HepG2 (cell line): ENCODE results near the gene DDX24. TPM values are rescaled to one million over a fixed set of nuclear protein-coding genes. Genes with fewer than 3 reads are reported as not detected.

Experiments
- SRSF9 ChIP-seq: fragments of 200-400 bp; formaldehyde crosslinking; IDR thresholded peaks from 2 replicates; pipeline ENCODE4 v1.6.1; 2018; ENCODE audit warnings: borderline replicate concordance, mild to moderate bottlenecking, low read depth, low read length; ENCODE audit not compliant: insufficient read depth, poor library complexity, severe bottlenecking
- polyA plus RNA-seq, 8 experiments: library from polyadenylated mRNA; depleted of rRNA in 3 of 8; stranded (reverse) in 7 of 8; unstranded in 1 of 8; fragments of >200 nt; fragmentation: Illumina TruSeq in 4 of 8; extraction: Trizol in 4 of 8; gene quantifications; 2 replicates each; pipeline versions ENCODE4 v1.2.1 to v1.2.3, GENCODE V29; 2011 to 2016; ENCODE audit warnings: low read depth in 4 of 8, missing spikeins in 1 of 8, mixed read lengths in 1 of 8; ENCODE audit not compliant: insufficient read depth in 1 of 8
- total RNA-seq, 5 experiments: library from RNA; depleted of rRNA; stranded (reverse); fragments of >200 nt; fragmentation: Illumina TruSeq; extraction: Trizol; gene quantifications; 2 replicates each; pipeline ENCODE4 v1.2.3, GENCODE V29; 2016; ENCODE audit warnings: low read depth in 1 of 5
- TF ChIP-seq, protein P1 (sequence below): sonication (generic); formaldehyde crosslinking; IDR thresholded peaks from 2 replicates; pipeline ENCODE4 v1.5.1; 2020; ENCODE audit warnings: mild to moderate bottlenecking, missing genetic modification reagents, moderate library complexity
- TF ChIP-seq, protein P2 (sequence below): IDR thresholded peaks from 2 replicates; pipeline ENCODE4 v1.6.1; 2018; ENCODE audit warnings: missing genetic modification reagents, mild to moderate bottlenecking, missing compliant biosample characterization
- TF ChIP-seq, protein P3 (sequence below): sonication (generic); formaldehyde crosslinking; IDR thresholded peaks from 2 replicates; pipeline ENCODE4 v1.8.1; 2022; ENCODE audit warnings: low read depth, mild to moderate bottlenecking, missing genetic modification reagents
- TF ChIP-seq, protein P4 (sequence below): sonication (generic); formaldehyde crosslinking; IDR thresholded peaks from 2 replicates; pipeline ENCODE4 v1.4.0; 2020; ENCODE audit warnings: missing genetic modification reagents
- TF ChIP-seq, protein P5 (sequence below): sonication (generic); formaldehyde crosslinking; IDR thresholded peaks from 2 replicates; pipeline ENCODE4 v1.4.0; 2020; ENCODE audit warnings: mild to moderate bottlenecking, missing genetic modification reagents

DDX24 gene
- total and polyA plus RNA-seq, 2 of the 13 experiments (the other 11 are each of a cell fraction or from before 2014, with no cell fraction given) = 67.3 to 149 TPM

DNA sequence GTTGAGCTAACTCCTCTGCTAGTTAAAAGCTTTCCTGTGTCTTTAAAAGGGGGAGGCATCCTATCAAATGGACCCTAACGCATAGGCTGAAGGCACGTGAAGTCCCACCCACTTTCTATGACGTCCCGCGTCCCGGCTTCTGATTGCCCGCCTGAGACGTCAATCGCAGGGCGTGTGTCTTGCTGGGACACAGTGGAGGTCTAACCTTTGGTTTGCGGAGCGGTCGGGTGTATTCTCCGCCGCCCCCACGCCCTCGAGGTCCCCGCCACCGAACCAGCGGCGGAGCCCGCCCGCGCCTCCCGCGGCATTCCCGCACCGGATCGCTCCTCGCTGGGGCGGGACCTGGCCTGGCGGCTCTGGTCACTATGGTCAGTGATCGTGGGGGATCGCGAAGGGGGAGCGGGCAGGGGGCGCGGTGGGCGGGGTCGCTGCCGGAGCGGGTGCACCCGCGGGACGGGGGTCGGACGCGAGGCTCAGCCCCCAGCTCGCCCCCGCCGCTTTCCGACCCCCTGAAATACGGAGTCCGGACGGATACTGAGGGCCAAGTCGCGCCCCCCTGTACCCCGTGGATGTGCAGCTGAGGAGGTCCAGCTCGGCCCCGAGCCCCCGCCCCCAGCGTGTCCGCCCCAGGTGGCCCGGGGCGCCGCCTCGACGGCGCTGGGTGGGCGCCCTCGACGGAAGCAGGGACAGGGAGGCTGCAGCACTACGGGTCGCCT, 54.7 kb downstream of the DDX24 start, which contains the start of gene OTUB2 (continued):
- TF ChIP-seq, protein P1, sequence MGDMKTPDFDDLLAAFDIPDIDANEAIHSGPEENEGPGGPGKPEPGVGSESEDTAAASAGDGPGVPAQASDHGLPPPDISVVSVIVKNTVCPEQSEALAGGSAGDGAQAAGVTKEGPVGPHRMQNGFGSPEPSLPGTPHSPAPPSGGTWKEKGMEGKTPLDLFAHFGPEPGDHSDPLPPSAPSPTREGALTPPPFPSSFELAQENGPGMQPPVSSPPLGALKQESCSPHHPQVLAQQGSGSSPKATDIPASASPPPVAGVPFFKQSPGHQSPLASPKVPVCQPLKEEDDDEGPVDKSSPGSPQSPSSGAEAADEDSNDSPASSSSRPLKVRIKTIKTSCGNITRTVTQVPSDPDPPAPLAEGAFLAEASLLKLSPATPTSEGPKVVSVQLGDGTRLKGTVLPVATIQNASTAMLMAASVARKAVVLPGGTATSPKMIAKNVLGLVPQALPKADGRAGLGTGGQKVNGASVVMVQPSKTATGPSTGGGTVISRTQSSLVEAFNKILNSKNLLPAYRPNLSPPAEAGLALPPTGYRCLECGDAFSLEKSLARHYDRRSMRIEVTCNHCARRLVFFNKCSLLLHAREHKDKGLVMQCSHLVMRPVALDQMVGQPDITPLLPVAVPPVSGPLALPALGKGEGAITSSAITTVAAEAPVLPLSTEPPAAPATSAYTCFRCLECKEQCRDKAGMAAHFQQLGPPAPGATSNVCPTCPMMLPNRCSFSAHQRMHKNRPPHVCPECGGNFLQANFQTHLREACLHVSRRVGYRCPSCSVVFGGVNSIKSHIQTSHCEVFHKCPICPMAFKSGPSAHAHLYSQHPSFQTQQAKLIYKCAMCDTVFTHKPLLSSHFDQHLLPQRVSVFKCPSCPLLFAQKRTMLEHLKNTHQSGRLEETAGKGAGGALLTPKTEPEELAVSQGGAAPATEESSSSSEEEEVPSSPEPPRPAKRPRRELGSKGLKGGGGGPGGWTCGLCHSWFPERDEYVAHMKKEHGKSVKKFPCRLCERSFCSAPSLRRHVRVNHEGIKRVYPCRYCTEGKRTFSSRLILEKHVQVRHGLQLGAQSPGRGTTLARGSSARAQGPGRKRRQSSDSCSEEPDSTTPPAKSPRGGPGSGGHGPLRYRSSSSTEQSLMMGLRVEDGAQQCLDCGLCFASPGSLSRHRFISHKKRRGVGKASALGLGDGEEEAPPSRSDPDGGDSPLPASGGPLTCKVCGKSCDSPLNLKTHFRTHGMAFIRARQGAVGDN (CRISPR knock-in tag) = peak; percentile 73
- TF ChIP-seq, protein P2, sequence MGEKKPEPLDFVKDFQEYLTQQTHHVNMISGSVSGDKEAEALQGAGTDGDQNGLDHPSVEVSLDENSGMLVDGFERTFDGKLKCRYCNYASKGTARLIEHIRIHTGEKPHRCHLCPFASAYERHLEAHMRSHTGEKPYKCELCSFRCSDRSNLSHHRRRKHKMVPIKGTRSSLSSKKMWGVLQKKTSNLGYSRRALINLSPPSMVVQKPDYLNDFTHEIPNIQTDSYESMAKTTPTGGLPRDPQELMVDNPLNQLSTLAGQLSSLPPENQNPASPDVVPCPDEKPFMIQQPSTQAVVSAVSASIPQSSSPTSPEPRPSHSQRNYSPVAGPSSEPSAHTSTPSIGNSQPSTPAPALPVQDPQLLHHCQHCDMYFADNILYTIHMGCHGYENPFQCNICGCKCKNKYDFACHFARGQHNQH (CRISPR knock-in tag) = 0 out of 2 replicates have a peak, but pooled peaks have one; percentile 25
- TF ChIP-seq, protein P3, sequence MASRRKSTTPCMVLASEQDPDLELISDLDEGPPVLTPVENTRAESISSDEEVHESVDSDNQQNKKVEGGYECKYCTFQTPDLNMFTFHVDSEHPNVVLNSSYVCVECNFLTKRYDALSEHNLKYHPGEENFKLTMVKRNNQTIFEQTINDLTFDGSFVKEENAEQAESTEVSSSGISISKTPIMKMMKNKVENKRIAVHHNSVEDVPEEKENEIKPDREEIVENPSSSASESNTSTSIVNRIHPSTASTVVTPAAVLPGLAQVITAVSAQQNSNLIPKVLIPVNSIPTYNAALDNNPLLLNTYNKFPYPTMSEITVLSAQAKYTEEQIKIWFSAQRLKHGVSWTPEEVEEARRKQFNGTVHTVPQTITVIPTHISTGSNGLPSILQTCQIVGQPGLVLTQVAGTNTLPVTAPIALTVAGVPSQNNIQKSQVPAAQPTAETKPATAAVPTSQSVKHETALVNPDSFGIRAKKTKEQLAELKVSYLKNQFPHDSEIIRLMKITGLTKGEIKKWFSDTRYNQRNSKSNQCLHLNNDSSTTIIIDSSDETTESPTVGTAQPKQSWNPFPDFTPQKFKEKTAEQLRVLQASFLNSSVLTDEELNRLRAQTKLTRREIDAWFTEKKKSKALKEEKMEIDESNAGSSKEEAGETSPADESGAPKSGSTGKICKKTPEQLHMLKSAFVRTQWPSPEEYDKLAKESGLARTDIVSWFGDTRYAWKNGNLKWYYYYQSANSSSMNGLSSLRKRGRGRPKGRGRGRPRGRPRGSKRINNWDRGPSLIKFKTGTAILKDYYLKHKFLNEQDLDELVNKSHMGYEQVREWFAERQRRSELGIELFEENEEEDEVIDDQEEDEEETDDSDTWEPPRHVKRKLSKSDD (CRISPR knock-in tag) = no peak
- TF ChIP-seq, protein P4, sequence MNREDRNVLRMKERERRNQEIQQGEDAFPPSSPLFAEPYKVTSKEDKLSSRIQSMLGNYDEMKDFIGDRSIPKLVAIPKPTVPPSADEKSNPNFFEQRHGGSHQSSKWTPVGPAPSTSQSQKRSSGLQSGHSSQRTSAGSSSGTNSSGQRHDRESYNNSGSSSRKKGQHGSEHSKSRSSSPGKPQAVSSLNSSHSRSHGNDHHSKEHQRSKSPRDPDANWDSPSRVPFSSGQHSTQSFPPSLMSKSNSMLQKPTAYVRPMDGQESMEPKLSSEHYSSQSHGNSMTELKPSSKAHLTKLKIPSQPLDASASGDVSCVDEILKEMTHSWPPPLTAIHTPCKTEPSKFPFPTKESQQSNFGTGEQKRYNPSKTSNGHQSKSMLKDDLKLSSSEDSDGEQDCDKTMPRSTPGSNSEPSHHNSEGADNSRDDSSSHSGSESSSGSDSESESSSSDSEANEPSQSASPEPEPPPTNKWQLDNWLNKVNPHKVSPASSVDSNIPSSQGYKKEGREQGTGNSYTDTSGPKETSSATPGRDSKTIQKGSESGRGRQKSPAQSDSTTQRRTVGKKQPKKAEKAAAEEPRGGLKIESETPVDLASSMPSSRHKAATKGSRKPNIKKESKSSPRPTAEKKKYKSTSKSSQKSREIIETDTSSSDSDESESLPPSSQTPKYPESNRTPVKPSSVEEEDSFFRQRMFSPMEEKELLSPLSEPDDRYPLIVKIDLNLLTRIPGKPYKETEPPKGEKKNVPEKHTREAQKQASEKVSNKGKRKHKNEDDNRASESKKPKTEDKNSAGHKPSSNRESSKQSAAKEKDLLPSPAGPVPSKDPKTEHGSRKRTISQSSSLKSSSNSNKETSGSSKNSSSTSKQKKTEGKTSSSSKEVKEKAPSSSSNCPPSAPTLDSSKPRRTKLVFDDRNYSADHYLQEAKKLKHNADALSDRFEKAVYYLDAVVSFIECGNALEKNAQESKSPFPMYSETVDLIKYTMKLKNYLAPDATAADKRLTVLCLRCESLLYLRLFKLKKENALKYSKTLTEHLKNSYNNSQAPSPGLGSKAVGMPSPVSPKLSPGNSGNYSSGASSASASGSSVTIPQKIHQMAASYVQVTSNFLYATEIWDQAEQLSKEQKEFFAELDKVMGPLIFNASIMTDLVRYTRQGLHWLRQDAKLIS (CRISPR knock-in tag) = 0 out of 2 replicates have a peak, but pooled peaks have one; percentile 35
- TF ChIP-seq SRSF9 = no peak
- TF ChIP-seq, protein P5, sequence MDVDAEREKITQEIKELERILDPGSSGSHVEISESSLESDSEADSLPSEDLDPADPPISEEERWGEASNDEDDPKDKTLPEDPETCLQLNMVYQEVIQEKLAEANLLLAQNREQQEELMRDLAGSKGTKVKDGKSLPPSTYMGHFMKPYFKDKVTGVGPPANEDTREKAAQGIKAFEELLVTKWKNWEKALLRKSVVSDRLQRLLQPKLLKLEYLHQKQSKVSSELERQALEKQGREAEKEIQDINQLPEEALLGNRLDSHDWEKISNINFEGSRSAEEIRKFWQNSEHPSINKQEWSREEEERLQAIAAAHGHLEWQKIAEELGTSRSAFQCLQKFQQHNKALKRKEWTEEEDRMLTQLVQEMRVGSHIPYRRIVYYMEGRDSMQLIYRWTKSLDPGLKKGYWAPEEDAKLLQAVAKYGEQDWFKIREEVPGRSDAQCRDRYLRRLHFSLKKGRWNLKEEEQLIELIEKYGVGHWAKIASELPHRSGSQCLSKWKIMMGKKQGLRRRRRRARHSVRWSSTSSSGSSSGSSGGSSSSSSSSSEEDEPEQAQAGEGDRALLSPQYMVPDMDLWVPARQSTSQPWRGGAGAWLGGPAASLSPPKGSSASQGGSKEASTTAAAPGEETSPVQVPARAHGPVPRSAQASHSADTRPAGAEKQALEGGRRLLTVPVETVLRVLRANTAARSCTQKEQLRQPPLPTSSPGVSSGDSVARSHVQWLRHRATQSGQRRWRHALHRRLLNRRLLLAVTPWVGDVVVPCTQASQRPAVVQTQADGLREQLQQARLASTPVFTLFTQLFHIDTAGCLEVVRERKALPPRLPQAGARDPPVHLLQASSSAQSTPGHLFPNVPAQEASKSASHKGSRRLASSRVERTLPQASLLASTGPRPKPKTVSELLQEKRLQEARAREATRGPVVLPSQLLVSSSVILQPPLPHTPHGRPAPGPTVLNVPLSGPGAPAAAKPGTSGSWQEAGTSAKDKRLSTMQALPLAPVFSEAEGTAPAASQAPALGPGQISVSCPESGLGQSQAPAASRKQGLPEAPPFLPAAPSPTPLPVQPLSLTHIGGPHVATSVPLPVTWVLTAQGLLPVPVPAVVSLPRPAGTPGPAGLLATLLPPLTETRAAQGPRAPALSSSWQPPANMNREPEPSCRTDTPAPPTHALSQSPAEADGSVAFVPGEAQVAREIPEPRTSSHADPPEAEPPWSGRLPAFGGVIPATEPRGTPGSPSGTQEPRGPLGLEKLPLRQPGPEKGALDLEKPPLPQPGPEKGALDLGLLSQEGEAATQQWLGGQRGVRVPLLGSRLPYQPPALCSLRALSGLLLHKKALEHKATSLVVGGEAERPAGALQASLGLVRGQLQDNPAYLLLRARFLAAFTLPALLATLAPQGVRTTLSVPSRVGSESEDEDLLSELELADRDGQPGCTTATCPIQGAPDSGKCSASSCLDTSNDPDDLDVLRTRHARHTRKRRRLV = peak; percentile 34; the same call in 1 of the 2 replicates
